K562 (cell line): ENCODE measurements around the gene TM7SF2. TPM values are rescaled to one million over a fixed set of nuclear protein-coding genes. Genes with fewer than 3 reads are reported as not detected.

ENCODE experiments used
- CSDE1 ChIP-seq, 2 experiments: fragments of 450-650 bp; IDR thresholded peaks; 2 replicates each; pipeline ENCODE4 v1.6.1; 2016; ENCODE audit warnings: mild to moderate bottlenecking in 1 of 2
- CXXC5 ChIP-seq: fragments of 250-450 bp; sonication (Bioruptor Pico); IDR thresholded peaks from 2 replicates; pipeline ENCODE4 v1.8.0; 2022; ENCODE audit warnings: inconsistent platforms, mild to moderate bottlenecking, moderate library complexity
- GATA2 ChIP-seq: sonication (generic); formaldehyde crosslinking; IDR thresholded peaks from 2 replicates; pipeline ENCODE4 v1.4.0; 2020; ENCODE audit warnings: mild to moderate bottlenecking, missing genetic modification reagents
- JUND ChIP-seq, 2 experiments: IDR thresholded peaks; 2 replicates in 1 of 2; 3 replicates in 1 of 2; pipeline ENCODE4 v1.6.1; 2011; ENCODE audit warnings: borderline replicate concordance in 2 of 2, low read depth in 2 of 2, low read length in 2 of 2, improper control_type of control experiment in 1 of 2, missing biosample characterization in 1 of 2, missing genetic modification characterization in 1 of 2, missing genetic modification reagents in 1 of 2
- KDM4B ChIP-seq, 2 experiments: fragments of 450-650 bp in 1 of 2; sonication (generic) in 1 of 2; IDR thresholded peaks; 2 replicates each; pipeline ENCODE4 v1.6.1; 2016 to 2017; ENCODE audit warnings: borderline replicate concordance in 2 of 2, antibody characterized with exemption in 1 of 2, low read depth in 1 of 2, mild to moderate bottlenecking in 1 of 2
- MED1 ChIP-seq: sonication (generic); formaldehyde crosslinking; IDR thresholded peaks from 2 replicates; pipeline ENCODE4 v1.8.1; 2023; ENCODE audit warnings: missing genetic modification reagents, borderline replicate concordance
- RB1 ChIP-seq: fragments of 450-650 bp; IDR thresholded peaks from 2 replicates; pipeline ENCODE4 v1.6.1; 2017; ENCODE audit warnings: low read depth, mild to moderate bottlenecking
- SAFB2 ChIP-seq: fragments of 200-400 bp; formaldehyde crosslinking; IDR thresholded peaks from 2 replicates; pipeline ENCODE4 v1.6.1; 2018; ENCODE audit warnings: borderline replicate concordance, low read length, low read depth, moderate library complexity; ENCODE audit not compliant: severe bottlenecking
- SAP30 ChIP-seq: fragments of 200-600 bp; sonication (generic); IDR thresholded peaks from 2 replicates; pipeline ENCODE4 v1.6.1; 2012; ENCODE audit warnings: borderline replicate concordance, low read depth, mild to moderate bottlenecking, moderate library complexity, low read length, control low read depth, inconsistent platforms; ENCODE audit not compliant: insufficient read depth, poor library complexity, severe bottlenecking
- ZKSCAN3 ChIP-seq: fragments of 250-450 bp; sonication (Bioruptor Pico); IDR thresholded peaks from 2 replicates; pipeline ENCODE4 v1.4.0; 2020
- ZNF124 ChIP-seq: sonication (generic); formaldehyde crosslinking; IDR thresholded peaks from 2 replicates; pipeline ENCODE4 v1.8.1; 2022; ENCODE audit warnings: missing genetic modification reagents
- ZNF77 ChIP-seq: fragments of 250-450 bp; sonication (Bioruptor Pico); IDR thresholded peaks from 2 replicates; pipeline ENCODE4 v1.5.0; 2020
- polyA plus RNA-seq, 8 experiments: library from polyadenylated mRNA; depleted of rRNA in 4 of 8; stranded (reverse) in 5 of 8; unstranded in 3 of 8; fragments of >200 nt; fragmentation: Nextera tagmentation in 2 of 8; fragmentation: Illumina TruSeq in 1 of 8; extraction: Ambion mirVana in 2 of 8; extraction: Trizol in 1 of 8; gene quantifications; 2 replicates each; pipeline versions ENCODE4 v1.2.1 to v1.2.3, GENCODE V29; 2011 to 2014; ENCODE audit warnings: inconsistent platforms in 1 of 8, missing spikeins in 1 of 8
- total RNA-seq, 7 experiments: library from RNA; depleted of rRNA in 6 of 7; stranded (reverse); fragments of >200 nt in 6 of 7; fragmentation: Illumina TruSeq in 2 of 7; extraction: Trizol in 2 of 7; gene quantifications; 2 replicates each; pipeline versions ENCODE4 v1.2.1 to v1.2.3, GENCODE V29; 2011 to 2021; ENCODE audit warnings: low replicate concordance in 1 of 7
- TF ChIP-seq, protein P1 (sequence below): sonication (generic); formaldehyde crosslinking; IDR thresholded peaks from 2 replicates; pipeline ENCODE4 v1.8.0; 2022; ENCODE audit warnings: mild to moderate bottlenecking, missing genetic modification reagents, borderline replicate concordance
- TF ChIP-seq, protein P2 (sequence below): sonication (generic); formaldehyde crosslinking; IDR thresholded peaks from 2 replicates; pipeline ENCODE4 v1.8.0; 2022; ENCODE audit warnings: mild to moderate bottlenecking, missing genetic modification reagents
- TF ChIP-seq, protein P3 (sequence below), 2 experiments: IDR thresholded peaks; 2 replicates each; pipeline ENCODE4 v1.6.1; 2011; ENCODE audit warnings: borderline replicate concordance in 1 of 2, control low read depth in 1 of 2, low read depth in 1 of 2, low read length in 1 of 2, mild to moderate bottlenecking in 1 of 2, mixed read lengths in 1 of 2, moderate library complexity in 1 of 2; ENCODE audit not compliant: insufficient read depth in 1 of 2, insufficient read length in 1 of 2, poor library complexity in 1 of 2, severe bottlenecking in 1 of 2; ENCODE audit errors: extremely low read depth in 1 of 2
- TF ChIP-seq, protein P4 (sequence below): sonication (generic); formaldehyde crosslinking; IDR thresholded peaks from 2 replicates; pipeline ENCODE4 v1.8.0; 2022; ENCODE audit warnings: mild to moderate bottlenecking, low read depth, missing genetic modification reagents
- TF ChIP-seq, protein P5 (sequence below): fragments of 200-800 bp; sonication (Bioruptor generic); IDR thresholded peaks from 2 replicates; pipeline ENCODE4 v1.6.1; 2017; ENCODE audit warnings: missing genetic modification characterization, missing compliant biosample characterization

TM7SF2 gene
- total and polyA plus RNA-seq, 9 of the 15 experiments (the other 6 are each of a cell fraction or from before 2014, with no cell fraction given) = 1.2 to 22.0 (median 14.3) TPM

DNA sequence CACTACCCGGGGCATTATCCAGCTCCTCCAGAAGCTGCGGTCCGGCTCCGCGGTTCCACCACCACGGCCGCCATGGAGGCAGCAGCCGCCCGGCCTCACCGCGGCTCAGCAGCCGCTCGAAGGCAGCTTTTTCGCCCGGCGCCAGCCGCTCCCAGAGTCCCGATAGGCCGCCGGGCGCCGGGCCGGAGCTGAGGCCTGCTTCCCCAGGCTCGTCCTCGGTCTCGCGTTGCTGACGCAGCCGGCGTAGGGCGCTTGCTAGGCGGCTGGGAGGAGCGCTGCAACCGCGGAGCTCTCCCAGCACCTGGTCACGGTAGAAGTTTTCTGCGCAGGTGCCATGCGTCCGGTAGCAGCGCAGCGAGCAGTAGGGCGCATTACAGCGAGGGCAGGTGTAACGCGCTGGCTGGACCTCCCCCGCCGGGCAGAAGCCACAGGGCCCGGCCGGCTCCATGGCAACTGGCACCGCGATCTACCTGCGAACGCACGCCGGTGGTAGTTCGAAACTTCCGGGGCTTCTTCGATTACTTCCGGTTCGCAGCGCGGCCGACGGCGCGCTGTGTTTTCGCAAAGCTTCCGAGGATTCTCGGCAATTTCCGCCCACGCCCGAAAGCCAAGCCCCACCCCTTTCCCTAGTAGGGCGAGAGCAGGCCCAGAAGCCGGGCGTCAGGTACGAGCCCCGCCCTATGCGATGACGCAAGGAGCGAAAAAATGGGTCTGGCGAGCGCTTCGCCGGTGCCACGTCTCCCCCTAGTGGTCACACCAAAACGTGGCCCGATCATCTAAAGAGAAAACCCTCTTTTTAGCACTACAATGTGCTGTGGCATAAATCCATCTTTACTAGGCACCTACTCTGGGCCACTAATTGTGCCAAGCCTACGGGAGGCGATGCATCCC is 5.8 kb downstream of the TM7SF2 start, which contains the start of gene ZNHIT2 (continued):
- TF ChIP-seq, protein P1, sequence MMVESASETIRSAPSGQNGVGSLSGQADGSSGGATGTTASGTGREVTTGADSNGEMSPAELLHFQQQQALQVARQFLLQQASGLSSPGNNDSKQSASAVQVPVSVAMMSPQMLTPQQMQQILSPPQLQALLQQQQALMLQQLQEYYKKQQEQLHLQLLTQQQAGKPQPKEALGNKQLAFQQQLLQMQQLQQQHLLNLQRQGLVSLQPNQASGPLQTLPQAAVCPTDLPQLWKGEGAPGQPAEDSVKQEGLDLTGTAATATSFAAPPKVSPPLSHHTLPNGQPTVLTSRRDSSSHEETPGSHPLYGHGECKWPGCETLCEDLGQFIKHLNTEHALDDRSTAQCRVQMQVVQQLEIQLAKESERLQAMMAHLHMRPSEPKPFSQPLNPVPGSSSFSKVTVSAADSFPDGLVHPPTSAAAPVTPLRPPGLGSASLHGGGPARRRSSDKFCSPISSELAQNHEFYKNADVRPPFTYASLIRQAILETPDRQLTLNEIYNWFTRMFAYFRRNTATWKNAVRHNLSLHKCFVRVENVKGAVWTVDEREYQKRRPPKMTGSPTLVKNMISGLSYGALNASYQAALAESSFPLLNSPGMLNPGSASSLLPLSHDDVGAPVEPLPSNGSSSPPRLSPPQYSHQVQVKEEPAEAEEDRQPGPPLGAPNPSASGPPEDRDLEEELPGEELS (CRISPR knock-in tag) = no peak; the same call in 1 of the 2 replicates
- TF ChIP-seq SAP30 (peak; percentile 92), JUND (IDR thresholded peaks at IDR 0.05; ENCODE audit: borderline replicate concordance, low read depth, low read length) (peak; percentile 92), JUND (tag; IDR thresholded peaks at IDR 0.05; ENCODE audit: borderline replicate concordance, low read depth, low read length) (peak; percentile 80; the same call in 1 of the 3 replicates), SAFB2 (no peak), MED1 (CRISPR knock-in tag) (no peak), CXXC5 (peak; percentile 88), CSDE1 (IDR thresholded peaks at IDR 0.05) (no peak; a peak in 1 of 4 replicates), ZNF124 (0 out of 2 replicates have a peak, but pooled peaks have one; percentile 57), RB1 (peak; percentile 63; the same call in 1 of the 2 replicates), GATA2 (CRISPR knock-in tag) (no peak), ZNF77 (CRISPR knock-in tag) (no peak), KDM4B (IDR thresholded peaks at IDR 0.05; ENCODE audit: borderline replicate concordance in 2 of 2, low read depth in 1 of 2) (peak in 1 of 2 experiments; percentile 85; a peak in 2 of 4 replicates), ZKSCAN3 (CRISPR knock-in tag) (no peak)
- TF ChIP-seq, protein P2, sequence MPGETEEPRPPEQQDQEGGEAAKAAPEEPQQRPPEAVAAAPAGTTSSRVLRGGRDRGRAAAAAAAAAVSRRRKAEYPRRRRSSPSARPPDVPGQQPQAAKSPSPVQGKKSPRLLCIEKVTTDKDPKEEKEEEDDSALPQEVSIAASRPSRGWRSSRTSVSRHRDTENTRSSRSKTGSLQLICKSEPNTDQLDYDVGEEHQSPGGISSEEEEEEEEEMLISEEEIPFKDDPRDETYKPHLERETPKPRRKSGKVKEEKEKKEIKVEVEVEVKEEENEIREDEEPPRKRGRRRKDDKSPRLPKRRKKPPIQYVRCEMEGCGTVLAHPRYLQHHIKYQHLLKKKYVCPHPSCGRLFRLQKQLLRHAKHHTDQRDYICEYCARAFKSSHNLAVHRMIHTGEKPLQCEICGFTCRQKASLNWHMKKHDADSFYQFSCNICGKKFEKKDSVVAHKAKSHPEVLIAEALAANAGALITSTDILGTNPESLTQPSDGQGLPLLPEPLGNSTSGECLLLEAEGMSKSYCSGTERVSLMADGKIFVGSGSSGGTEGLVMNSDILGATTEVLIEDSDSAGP = no peak
- TF ChIP-seq, protein P3, sequence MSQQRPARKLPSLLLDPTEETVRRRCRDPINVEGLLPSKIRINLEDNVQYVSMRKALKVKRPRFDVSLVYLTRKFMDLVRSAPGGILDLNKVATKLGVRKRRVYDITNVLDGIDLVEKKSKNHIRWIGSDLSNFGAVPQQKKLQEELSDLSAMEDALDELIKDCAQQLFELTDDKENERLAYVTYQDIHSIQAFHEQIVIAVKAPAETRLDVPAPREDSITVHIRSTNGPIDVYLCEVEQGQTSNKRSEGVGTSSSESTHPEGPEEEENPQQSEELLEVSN (IDR thresholded peaks at IDR 0.05; ENCODE audit: borderline replicate concordance in 1 of 2, extremely low read depth in 1 of 2, insufficient read depth in 1 of 2, insufficient read length in 1 of 2, low read depth in 1 of 2, low read length in 1 of 2, poor library complexity in 1 of 2, severe bottlenecking in 1 of 2) = peak in 1 of 2 experiments; percentile 41
- TF ChIP-seq, protein P4, sequence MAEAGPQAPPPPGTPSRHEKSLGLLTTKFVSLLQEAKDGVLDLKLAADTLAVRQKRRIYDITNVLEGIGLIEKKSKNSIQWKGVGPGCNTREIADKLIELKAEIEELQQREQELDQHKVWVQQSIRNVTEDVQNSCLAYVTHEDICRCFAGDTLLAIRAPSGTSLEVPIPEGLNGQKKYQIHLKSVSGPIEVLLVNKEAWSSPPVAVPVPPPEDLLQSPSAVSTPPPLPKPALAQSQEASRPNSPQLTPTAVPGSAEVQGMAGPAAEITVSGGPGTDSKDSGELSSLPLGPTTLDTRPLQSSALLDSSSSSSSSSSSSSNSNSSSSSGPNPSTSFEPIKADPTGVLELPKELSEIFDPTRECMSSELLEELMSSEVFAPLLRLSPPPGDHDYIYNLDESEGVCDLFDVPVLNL (CRISPR knock-in tag) = no peak
- TF ChIP-seq, protein P5, sequence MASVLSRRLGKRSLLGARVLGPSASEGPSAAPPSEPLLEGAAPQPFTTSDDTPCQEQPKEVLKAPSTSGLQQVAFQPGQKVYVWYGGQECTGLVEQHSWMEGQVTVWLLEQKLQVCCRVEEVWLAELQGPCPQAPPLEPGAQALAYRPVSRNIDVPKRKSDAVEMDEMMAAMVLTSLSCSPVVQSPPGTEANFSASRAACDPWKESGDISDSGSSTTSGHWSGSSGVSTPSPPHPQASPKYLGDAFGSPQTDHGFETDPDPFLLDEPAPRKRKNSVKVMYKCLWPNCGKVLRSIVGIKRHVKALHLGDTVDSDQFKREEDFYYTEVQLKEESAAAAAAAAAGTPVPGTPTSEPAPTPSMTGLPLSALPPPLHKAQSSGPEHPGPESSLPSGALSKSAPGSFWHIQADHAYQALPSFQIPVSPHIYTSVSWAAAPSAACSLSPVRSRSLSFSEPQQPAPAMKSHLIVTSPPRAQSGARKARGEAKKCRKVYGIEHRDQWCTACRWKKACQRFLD (CRISPR knock-in tag) = peak; percentile 92
